ENCODE measurements around the gene TNRC6C.

The TNRC6C gene

DNA sequence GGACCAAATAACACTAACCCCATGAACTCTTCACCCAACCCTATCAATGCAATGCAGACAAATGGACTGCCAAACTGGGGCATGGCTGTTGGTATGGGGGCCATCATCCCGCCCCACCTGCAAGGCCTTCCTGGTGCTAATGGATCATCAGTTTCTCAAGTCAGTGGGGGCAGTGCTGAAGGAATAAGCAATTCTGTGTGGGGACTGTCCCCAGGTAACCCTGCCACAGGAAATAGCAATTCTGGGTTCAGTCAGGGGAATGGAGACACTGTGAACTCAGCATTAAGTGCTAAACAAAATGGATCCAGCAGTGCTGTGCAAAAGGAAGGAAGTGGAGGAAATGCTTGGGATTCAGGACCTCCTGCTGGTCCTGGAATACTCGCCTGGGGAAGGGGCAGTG, 91.1 kb downstream of the TNRC6C start:
- no peak for TF ChIP-seq CTCF (IDR thresholded peaks at IDR 0.05; ENCODE audit: insufficient read depth, low read depth, low read length, missing control alignments)
- DNase-seq (ENCODE audit: low read depth), result no peak
- no peak overlapping the region for H3K4me3 ChIP-seq (ENCODE audit: low read length)

DNA sequence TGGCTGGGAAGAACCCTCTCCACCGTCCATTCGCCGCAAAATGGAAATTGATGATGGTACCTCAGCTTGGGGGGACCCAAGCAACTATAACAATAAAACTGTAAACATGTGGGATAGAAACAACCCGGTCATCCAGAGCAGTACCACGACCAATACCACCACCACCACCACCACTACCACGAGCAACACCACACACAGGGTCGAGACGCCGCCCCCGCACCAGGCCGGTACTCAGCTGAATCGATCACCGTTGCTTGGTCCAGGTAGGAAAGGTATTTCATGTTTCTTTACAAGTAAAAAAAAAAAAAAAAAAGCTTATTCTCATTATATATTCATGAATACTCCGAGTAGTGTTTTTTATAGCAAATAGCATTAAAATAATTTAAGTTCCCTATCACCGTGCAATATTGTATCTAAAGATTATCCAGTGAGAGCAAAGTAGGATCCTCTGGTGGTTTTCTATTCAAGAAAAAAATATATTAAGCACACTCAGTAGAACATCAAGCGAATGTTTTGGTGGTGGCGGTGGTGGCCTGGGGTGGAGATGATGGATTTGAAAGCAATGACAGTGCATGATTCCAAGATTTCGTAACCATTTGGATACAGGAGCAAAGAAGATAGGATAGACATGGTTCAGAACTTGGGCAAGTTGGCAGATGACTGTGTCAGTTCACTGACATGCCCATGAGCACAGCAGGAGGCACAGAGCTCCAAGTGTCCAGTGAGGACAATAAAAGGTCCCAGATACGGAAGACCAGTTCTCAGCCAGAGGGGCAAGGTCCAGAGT, 92.9 kb downstream of the TNRC6C start:
- no peak for TF ChIP-seq CTCF (IDR thresholded peaks at IDR 0.05; ENCODE audit: insufficient read depth, low read depth, low read length, missing control alignments)
- no peak for DNase-seq (ENCODE audit: low read depth)
- H3K4me3 ChIP-seq (ENCODE audit: low read length), result no peak overlapping the region

GRCh38 chr17:78053777-78054468, 95.4 kb downstream of the TNRC6C start:
- TF ChIP-seq CTCF (IDR thresholded peaks at IDR 0.05; ENCODE audit: insufficient read depth, low read depth, low read length, missing control alignments), result no peak
- H3K4me3 ChIP-seq (ENCODE audit: low read length), result no peak overlapping the region
- peak; percentile 20 for DNase-seq (ENCODE audit: low read depth)

DNA sequence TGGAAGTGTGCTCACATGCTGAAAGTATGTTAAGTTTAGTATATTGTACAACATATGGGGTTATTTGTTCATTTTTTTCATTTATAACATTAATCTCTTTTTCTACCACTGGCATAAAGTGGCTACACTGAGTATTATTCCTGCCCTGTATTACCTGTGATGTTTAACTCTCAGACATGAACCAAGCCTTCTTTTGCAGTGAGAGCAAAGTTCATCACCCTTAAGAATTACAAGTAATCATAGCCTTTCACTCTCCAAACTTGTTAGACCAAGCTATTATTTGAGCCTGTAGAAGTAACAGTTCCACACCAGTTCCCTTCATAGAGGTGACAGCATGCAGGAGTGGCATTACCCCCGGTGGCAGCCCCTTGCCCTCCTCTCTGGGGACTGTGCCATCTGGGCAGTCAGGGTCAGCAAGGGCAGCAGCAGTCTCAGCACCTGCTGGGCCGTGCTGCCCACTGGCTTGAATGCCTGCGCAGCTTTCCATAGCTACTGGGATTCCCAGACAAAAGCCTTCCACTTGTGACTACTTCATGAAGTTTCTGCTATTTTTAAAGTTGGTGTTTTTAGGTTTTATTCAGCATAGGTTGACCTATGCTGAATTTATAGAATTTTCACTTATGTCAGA, 98.7 kb downstream of the TNRC6C start:
- no peak for DNase-seq (ENCODE audit: low read depth)
- TF ChIP-seq CTCF (IDR thresholded peaks at IDR 0.05; ENCODE audit: insufficient read depth, low read depth, low read length, missing control alignments), result no peak

GRCh38 chr17:78058001-78058400, 99.5 kb downstream of the TNRC6C start:
- no peak overlapping the region for H3K4me3 ChIP-seq (ENCODE audit: low read length)
- TF ChIP-seq CTCF (IDR thresholded peaks at IDR 0.05; ENCODE audit: insufficient read depth, low read depth, low read length, missing control alignments), result no peak
- no peak for DNase-seq (ENCODE audit: low read depth)

More for the DNA sequence above, 98.7 kb downstream of the TNRC6C start:
- no peak overlapping the region for H3K4me3 ChIP-seq (ENCODE audit: low read length)

DNA sequence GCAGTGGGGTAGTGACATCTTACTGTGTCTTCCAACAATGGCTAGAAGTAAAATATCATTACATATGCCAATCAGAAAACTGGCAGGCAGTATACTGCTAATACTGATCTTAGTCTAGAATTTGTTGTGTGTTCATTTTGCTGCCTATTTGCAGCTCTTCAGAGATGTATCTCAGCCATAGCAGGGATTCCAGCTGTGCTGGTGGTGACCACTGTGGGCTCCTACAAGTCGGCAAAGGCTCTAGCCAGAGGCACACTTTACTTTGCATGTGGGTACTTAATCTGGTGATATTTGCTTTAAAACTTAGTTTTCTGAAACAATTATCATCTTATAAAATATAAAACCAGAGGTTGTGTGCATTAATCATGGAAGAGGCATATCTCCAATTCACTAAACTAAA, 100.1 kb downstream of the TNRC6C start:
- no peak for DNase-seq (ENCODE audit: low read depth)
- no peak for TF ChIP-seq CTCF (IDR thresholded peaks at IDR 0.05; ENCODE audit: insufficient read depth, low read depth, low read length, missing control alignments)
- H3K4me3 ChIP-seq (ENCODE audit: low read length), result no peak overlapping the region
